ENCODE measurements around the gene C1QTNF7.

GRCh38 chr4:15434091-15434490 lies 6.3 kb downstream of the C1QTNF7 start:
- TF ChIP-seq CTCF (IDR thresholded peaks at IDR 0.05; ENCODE audit: low read depth, low read length, poor library complexity, severe bottlenecking) (no peak), EZH2phosphoT487 (IDR thresholded peaks at IDR 0.05; ENCODE audit: borderline replicate concordance, low read length) (no peak)
